K562 (cell line): ENCODE measurements around the gene SLC9C2. TPM values are rescaled to one million over a fixed set of nuclear protein-coding genes. Genes with fewer than 3 reads are reported as not detected.

Source experiments
- AFF1 ChIP-seq, 2 experiments: fragments of 450-650 bp; IDR thresholded peaks; 2 replicates each; pipeline ENCODE4 v1.6.1; 2018; ENCODE audit warnings: mild to moderate bottlenecking in 2 of 2, low read depth in 1 of 2; ENCODE audit not compliant: partially characterized antibody in 2 of 2
- BCL6 ChIP-seq: fragments of 250-450 bp; sonication (Bioruptor Pico); IDR thresholded peaks from 2 replicates; pipeline ENCODE4 v1.4.0; 2020
- CBX3 ChIP-seq, 2 experiments: IDR thresholded peaks; 1 replicate in 1 of 2; 2 replicates in 1 of 2; pipeline ENCODE4 v1.6.1; 2012; ENCODE audit warnings: inconsistent platforms in 2 of 2, low read length in 2 of 2, borderline replicate concordance in 1 of 2, control low read depth in 1 of 2
- CREBBP ChIP-seq: IDR thresholded peaks from one replicate; pipeline ENCODE4 v1.6.1; 2012; ENCODE audit warnings: low read depth, mild to moderate bottlenecking, control low read depth, inconsistent platforms, low read length
- CTCF ChIP-seq, 3 experiments: IDR thresholded peaks in 2 of 3; conservative IDR thresholded peaks in 1 of 3; 2 replicates each; pipeline ENCODE4 v1.5.1; 2011 to 2012; ENCODE audit warnings: low read length in 3 of 3, mild to moderate bottlenecking in 3 of 3, control low read depth in 2 of 3, improper control_type of control experiment in 1 of 3, inconsistent platforms in 1 of 3, low read depth in 1 of 3, mixed read lengths in 1 of 3, moderate library complexity in 1 of 3; ENCODE audit not compliant: insufficient read depth in 2 of 3
- ELK1 ChIP-seq: sonication (generic); formaldehyde crosslinking; IDR thresholded peaks from 2 replicates; pipeline ENCODE4 v1.8.1; 2022; ENCODE audit warnings: missing genetic modification reagents
- HSF4 ChIP-seq: fragments of 250-450 bp; sonication (Bioruptor Pico); IDR thresholded peaks from 2 replicates; pipeline ENCODE4 v2.1.2; 2022; ENCODE audit warnings: mild to moderate bottlenecking, moderate library complexity, borderline replicate concordance
- IRF2 ChIP-seq: sonication (generic); formaldehyde crosslinking; IDR thresholded peaks from 2 replicates; pipeline ENCODE4 v1.8.1; 2022; ENCODE audit warnings: mild to moderate bottlenecking, missing genetic modification reagents
- L3MBTL2 ChIP-seq: fragments of 450-650 bp; IDR thresholded peaks from 2 replicates; pipeline ENCODE4 v1.6.1; 2016; ENCODE audit warnings: mild to moderate bottlenecking, moderate library complexity
- MTA1 ChIP-seq: fragments of 450-650 bp; IDR thresholded peaks from 2 replicates; pipeline ENCODE4 v1.6.1; 2017; ENCODE audit warnings: borderline replicate concordance
- NFE2 ChIP-seq: IDR thresholded peaks from 2 replicates; pipeline ENCODE4 v1.6.1; 2014; ENCODE audit warnings: antibody characterized with exemption, low read depth
- NRF1 ChIP-seq, 2 experiments: fragments of 450-650 bp; IDR thresholded peaks in 1 of 2; conservative IDR thresholded peaks in 1 of 2; 2 replicates each; pipeline ENCODE4 v1.6.1; 2014; ENCODE audit warnings: mild to moderate bottlenecking in 2 of 2
- NUFIP1 ChIP-seq: fragments of 450-650 bp; IDR thresholded peaks from 2 replicates; pipeline ENCODE4 v1.6.1; 2018; ENCODE audit not compliant: partially characterized antibody
- TEAD1 ChIP-seq, 2 experiments: fragments of 450-650 bp in 1 of 2; sonication (generic) in 1 of 2; formaldehyde crosslinking; IDR thresholded peaks; 2 replicates each; pipeline versions ENCODE4 v1.4.0 to v1.8.0; 2020 to 2022; ENCODE audit warnings: mild to moderate bottlenecking in 2 of 2, missing genetic modification reagents in 1 of 2
- TEAD4 ChIP-seq, 2 experiments: sonication (generic) in 1 of 2; formaldehyde crosslinking in 1 of 2; IDR thresholded peaks; 2 replicates each; pipeline versions ENCODE4 v1.6.1 to v1.8.0; 2012 to 2022; ENCODE audit warnings: borderline replicate concordance in 1 of 2, inconsistent platforms in 1 of 2, low read length in 1 of 2, mild to moderate bottlenecking in 1 of 2, missing genetic modification reagents in 1 of 2
- THRB ChIP-seq: fragments of 450-650 bp; formaldehyde crosslinking; conservative IDR thresholded peaks from 2 replicates; pipeline ENCODE4 v1.4.0; 2022; ENCODE audit warnings: mild to moderate bottlenecking, missing genetic modification characterization
- ZNF280A ChIP-seq: fragments of 450-650 bp; IDR thresholded peaks from 2 replicates; pipeline ENCODE4 v1.6.1; 2018; ENCODE audit warnings: mild to moderate bottlenecking, low read depth; ENCODE audit not compliant: partially characterized antibody
- polyA plus RNA-seq, 8 experiments: library from polyadenylated mRNA; depleted of rRNA in 4 of 8; stranded (reverse) in 5 of 8; unstranded in 3 of 8; fragments of >200 nt; fragmentation: Nextera tagmentation in 2 of 8; fragmentation: Illumina TruSeq in 1 of 8; extraction: Ambion mirVana in 2 of 8; extraction: Trizol in 1 of 8; gene quantifications; 2 replicates each; pipeline versions ENCODE4 v1.2.1 to v1.2.3, GENCODE V29; 2011 to 2014; ENCODE audit warnings: inconsistent platforms in 1 of 8, missing spikeins in 1 of 8
- total RNA-seq, 7 experiments: library from RNA; depleted of rRNA in 6 of 7; stranded (reverse); fragments of >200 nt in 6 of 7; fragmentation: Illumina TruSeq in 2 of 7; extraction: Trizol in 2 of 7; gene quantifications; 2 replicates each; pipeline versions ENCODE4 v1.2.1 to v1.2.3, GENCODE V29; 2011 to 2021; ENCODE audit warnings: low replicate concordance in 1 of 7

SLC9C2 gene
- total and polyA plus RNA-seq, 9 of the 15 experiments (the other 6 are each of a cell fraction or from before 2014, with no cell fraction given) = 0.11 to 0.22 (median 0.15) TPM; not detected in 5

- TF ChIP-seq MTA1 = no peak
- no peak for TF ChIP-seq CBX3 (IDR thresholded peaks at IDR 0.05; ENCODE audit: borderline replicate concordance in 1 of 2, low read length in 2 of 2)
- TF ChIP-seq ZNF280A = no peak
- no peak for TF ChIP-seq BCL6 (CRISPR knock-in tag)
- no peak for TF ChIP-seq THRB
- TF ChIP-seq CREBBP = no peak
- 0 out of 2 replicates have a peak, but pooled peaks have one; percentile 6 for TF ChIP-seq NFE2
- no peak for TF ChIP-seq ELK1 (CRISPR knock-in tag)
- peak; percentile 18 to 34 for TF ChIP-seq AFF1 (IDR thresholded peaks at IDR 0.05; ENCODE audit: low read depth in 1 of 2, partially characterized antibody in 2 of 2)
- TF ChIP-seq TEAD4 (IDR thresholded peaks at IDR 0.05; ENCODE audit: low read length) = peak; percentile 67; the same call in 1 of the 2 replicates
- no peak for TF ChIP-seq TEAD4 (CRISPR knock-in tag; IDR thresholded peaks at IDR 0.05; ENCODE audit: borderline replicate concordance)
- no peak for TF ChIP-seq HSF4 (CRISPR knock-in tag)
- no peak for TF ChIP-seq CTCF (IDR thresholded peaks at IDR 0.05 in 2 of 3, conservative IDR thresholded peaks at IDR 0.05 in 1 of 3; ENCODE audit: insufficient read depth in 2 of 3, low read depth in 1 of 3, low read length in 3 of 3)
- TF ChIP-seq NRF1 (conservative IDR thresholded peaks at IDR 0.05 in 1 of 2, IDR thresholded peaks at IDR 0.05 in 1 of 2) = peak; percentile 86 to 88
- TF ChIP-seq TEAD1 (CRISPR knock-in tag; IDR thresholded peaks at IDR 0.05) = peak in 1 of 2 experiments; percentile 72; a peak in 2 of 4 replicates
- no peak for TF ChIP-seq NUFIP1
- no peak for TF ChIP-seq IRF2
- TF ChIP-seq L3MBTL2 = peak; percentile 82
These were observed at the start of gene SLC9C2 (continued) for GRCh38 chr1:173603056-173603591.
